Suprapubic skin (tissue), 3 donors: ENCODE results near the gene NMRK2.

ENCODE experiments used
- EP300 ChIP-seq: sonication (generic); formaldehyde crosslinking; IDR thresholded peaks from one replicate; pipeline ENCODE4 v1.6.1; 2017; ENCODE audit warnings: antibody characterized with exemption
- POLR2A ChIP-seq, 2 donors: fragments of 450-650 bp; IDR thresholded peaks; one replicate each; pipeline ENCODE4 v1.6.1; 2017; ENCODE audit warnings: antibody characterized with exemption in 2 of 2, mild to moderate bottlenecking in 2 of 2, moderate library complexity in 2 of 2
- TF ChIP-seq, protein P1 (sequence below), 2 donors: fragments of 200-600 bp in 1 of 2; fragments of 450-650 bp in 1 of 2; sonication (generic) in 1 of 2; IDR thresholded peaks; one replicate each; pipeline ENCODE4 v1.5.1; 2016 to 2019; ENCODE audit warnings: antibody characterized with exemption in 2 of 2, mild to moderate bottlenecking in 1 of 2, moderate library complexity in 1 of 2

- TF ChIP-seq, protein P1, sequence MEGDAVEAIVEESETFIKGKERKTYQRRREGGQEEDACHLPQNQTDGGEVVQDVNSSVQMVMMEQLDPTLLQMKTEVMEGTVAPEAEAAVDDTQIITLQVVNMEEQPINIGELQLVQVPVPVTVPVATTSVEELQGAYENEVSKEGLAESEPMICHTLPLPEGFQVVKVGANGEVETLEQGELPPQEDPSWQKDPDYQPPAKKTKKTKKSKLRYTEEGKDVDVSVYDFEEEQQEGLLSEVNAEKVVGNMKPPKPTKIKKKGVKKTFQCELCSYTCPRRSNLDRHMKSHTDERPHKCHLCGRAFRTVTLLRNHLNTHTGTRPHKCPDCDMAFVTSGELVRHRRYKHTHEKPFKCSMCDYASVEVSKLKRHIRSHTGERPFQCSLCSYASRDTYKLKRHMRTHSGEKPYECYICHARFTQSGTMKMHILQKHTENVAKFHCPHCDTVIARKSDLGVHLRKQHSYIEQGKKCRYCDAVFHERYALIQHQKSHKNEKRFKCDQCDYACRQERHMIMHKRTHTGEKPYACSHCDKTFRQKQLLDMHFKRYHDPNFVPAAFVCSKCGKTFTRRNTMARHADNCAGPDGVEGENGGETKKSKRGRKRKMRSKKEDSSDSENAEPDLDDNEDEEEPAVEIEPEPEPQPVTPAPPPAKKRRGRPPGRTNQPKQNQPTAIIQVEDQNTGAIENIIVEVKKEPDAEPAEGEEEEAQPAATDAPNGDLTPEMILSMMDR (IDR thresholded peaks at IDR 0.05), result no peak
- no peak for TF ChIP-seq POLR2A (IDR thresholded peaks at IDR 0.05)
- TF ChIP-seq EP300, result no peak
Measured at GRCh38 chr19:3985643-3986259, 52.9 kb downstream of the NMRK2 start.
